GM23248 (cell line): ENCODE results near the gene ABCC1. TPM values are rescaled to one million over a fixed set of nuclear protein-coding genes. Genes with fewer than 3 reads are reported as not detected.
A peak's percentile ranks its signal among the peaks of the same experiment; 100 is the strongest.

Experiments used
- DNase-seq: peaks from one replicate; pipeline ENCODE4 v3.0.0-alpha.2; 2015
- H2AFZ ChIP-seq: fragments of 200-600 bp; sonication (generic); 2 replicates; pipeline ENCODE4 v1.6.1; 2016; ENCODE audit warnings: antibody characterized with exemption
- H3F3A ChIP-seq: fragments of 200-600 bp; sonication (generic); 2 replicates; pipeline ENCODE4 v1.6.1; 2016; ENCODE audit warnings: mild to moderate bottlenecking, antibody characterized with exemption, mixed run types; ENCODE audit not compliant: insufficient read depth
- H3K27ac ChIP-seq: fragments of 200-600 bp; sonication (generic); 2 replicates; pipeline ENCODE4 v1.5.1; 2016; ENCODE audit warnings: mild to moderate bottlenecking
- H3K27me3 ChIP-seq: fragments of 200-600 bp; sonication (generic); replicated peaks from 2 replicates; pipeline ENCODE4 v1.6.1; 2016; ENCODE audit warnings: mild to moderate bottlenecking; ENCODE audit not compliant: insufficient read depth
- H3K36me3 ChIP-seq: fragments of 200-600 bp; sonication (generic); 2 replicates; pipeline ENCODE4 v1.6.1; 2016; ENCODE audit warnings: low read depth, mild to moderate bottlenecking
- H3K4me1 ChIP-seq: fragments of 200-600 bp; sonication (generic); 2 replicates; pipeline ENCODE4 v1.6.1; 2016; ENCODE audit warnings: mild to moderate bottlenecking; ENCODE audit not compliant: insufficient read depth
- H3K4me2 ChIP-seq: fragments of 200-600 bp; sonication (generic); one replicate; pipeline ENCODE4 v1.6.1; 2016; ENCODE audit warnings: mild to moderate bottlenecking; ENCODE audit not compliant: unreplicated experiment
- H3K4me3 ChIP-seq: fragments of 200-600 bp; sonication (generic); 2 replicates; pipeline ENCODE4 v1.5.1; 2016; ENCODE audit warnings: mild to moderate bottlenecking
- H3K79me2 ChIP-seq: fragments of 200-600 bp; sonication (generic); 2 replicates; pipeline ENCODE4 v1.6.1; 2016; ENCODE audit warnings: mild to moderate bottlenecking; ENCODE audit not compliant: insufficient read depth
- H3K9ac ChIP-seq: fragments of 200-600 bp; sonication (generic); 2 replicates; pipeline ENCODE4 v1.6.1; 2016; ENCODE audit warnings: mild to moderate bottlenecking
- H3K9me2 ChIP-seq: fragments of 200-600 bp; sonication (generic); 2 replicates; pipeline ENCODE4 v1.6.1; 2016; ENCODE audit warnings: mixed run types, mild to moderate bottlenecking, moderate library complexity; ENCODE audit not compliant: insufficient read depth
- H3K9me3 ChIP-seq: fragments of 200-600 bp; sonication (generic); one replicate; pipeline ENCODE4 v1.6.1; 2017; ENCODE audit warnings: low read depth
- H4K20me1 ChIP-seq: fragments of 200-600 bp; sonication (generic); 2 replicates; pipeline ENCODE4 v1.6.0; 2016; ENCODE audit not compliant: insufficient read depth
- EZH2 ChIP-seq: fragments of 200-600 bp; sonication (generic); IDR thresholded peaks from 2 replicates; pipeline ENCODE4 v1.6.1; 2018; ENCODE audit warnings: antibody characterized with exemption, mild to moderate bottlenecking; ENCODE audit not compliant: insufficient read depth, poor library complexity, severe bottlenecking
- EZH2phosphoT487 ChIP-seq: fragments of 200-600 bp; sonication (generic); IDR thresholded peaks from 2 replicates; pipeline ENCODE4 v1.6.1; 2018; ENCODE audit warnings: antibody characterized with exemption, moderate library complexity, mild to moderate bottlenecking, low read depth; ENCODE audit not compliant: insufficient read depth
- WGBS, 2 experiments: methylation state at CpG; one replicate each; pipeline ENCODE4 v1.1.6; 2015 to 2017; ENCODE audit warnings: low lambda C conversion rate in 2 of 2, low coverage in 1 of 2; ENCODE audit errors: missing lambda C conversion rate in 2 of 2; 5-methylcytosine and 5-hydroxymethylcytosine counted together
- in situ Hi-C: fragments of 300-500 bp; cut with MboI; formaldehyde crosslinking; loops from 2 replicates; pipeline ENCODE4 v1.15.0; 2020
- polyA plus RNA-seq: library from polyadenylated mRNA; unstranded; fragments of >200 nt; fragmentation: Nextera tagmentation; extraction: Ambion mirVana; gene quantifications from 2 replicates; pipeline ENCODE4 v1.2.1, GENCODE V29; 2016
- total RNA-seq: library from RNA; depleted of rRNA; stranded (reverse); fragments of >200 nt; shearing (Covaris generic); gene quantifications from 2 replicates; pipeline ENCODE4 v1.2.3, GENCODE V29; 2014

Gene ABCC1
- total and polyA plus RNA-seq, 2 experiments from 2014 or later = 16.2 to 25.5 TPM

- peak overlapping the region; percentile 66 for H3K9ac ChIP-seq
- H3K9me3 ChIP-seq = no peaks in the 10 kb centered on the region
- H2AFZ ChIP-seq = no peak overlapping the region
- peaks cover 36% of the 10 kb centered on the region for H3F3A ChIP-seq
- no peaks in the 10 kb centered on the region for H4K20me1 ChIP-seq
- peaks cover 2% of the 10 kb centered on the region; the same call in 1 of the 2 replicates for H3K36me3 ChIP-seq
- no peaks in the 10 kb centered on the region for H3K27me3 ChIP-seq
- no peak overlapping the region for H3K4me3 ChIP-seq
- TF ChIP-seq EZH2phosphoT487 (no peak), EZH2 (no peak)
- H3K9me2 ChIP-seq = no peaks in the 10 kb centered on the region
- 38 to 42% methylated on average over 9 of the region's 9 CpGs for WGBS, 2 experiments
- H3K4me1 ChIP-seq = peaks cover 45% of the 10 kb centered on the region
- H3K27ac ChIP-seq = peak overlapping the region; percentile 86
- H3K79me2 ChIP-seq = peaks cover 46% of the 10 kb centered on the region
- in situ Hi-C loops = no loop called here
- peak overlapping the region; percentile 11 for H3K4me2 ChIP-seq
- no peak for DNase-seq
Measured at GRCh38 chr16:16021646-16021987, 72.2 kb downstream of the ABCC1 start.

GRCh38 chr16:16021988-16022682 lies 72.7 kb downstream of the ABCC1 start:
- Histone ChIP-seq H3K79me2 (peaks cover 46% of the 10 kb centered on the region), H2AFZ (peak overlapping the region; percentile 27; the same call in 1 of the 2 replicates), H3K27ac (peak overlapping the region; percentile 86), H3K4me2 (peak overlapping the region; percentile 71), H3K4me1 (peaks cover 51% of the 10 kb centered on the region), H3K27me3 (no peaks in the 10 kb centered on the region), H3K9ac (peak overlapping the region; percentile 78), H3K36me3 (no peaks in the 10 kb centered on the region; the same call in 1 of the 2 replicates), H3K9me2 (no peaks in the 10 kb centered on the region), H4K20me1 (no peaks in the 10 kb centered on the region), H3K9me3 (no peaks in the 10 kb centered on the region), H3F3A (peaks cover 41% of the 10 kb centered on the region), H3K4me3 (peak overlapping the region; percentile 32)
- WGBS, 2 experiments = 1% methylated on average over 9 to 10 of the region's 10 CpGs
- in situ Hi-C loops = no loop called here
- TF ChIP-seq EZH2 (no peak), EZH2phosphoT487 (no peak)
- peak; percentile 98 for DNase-seq

DNA sequence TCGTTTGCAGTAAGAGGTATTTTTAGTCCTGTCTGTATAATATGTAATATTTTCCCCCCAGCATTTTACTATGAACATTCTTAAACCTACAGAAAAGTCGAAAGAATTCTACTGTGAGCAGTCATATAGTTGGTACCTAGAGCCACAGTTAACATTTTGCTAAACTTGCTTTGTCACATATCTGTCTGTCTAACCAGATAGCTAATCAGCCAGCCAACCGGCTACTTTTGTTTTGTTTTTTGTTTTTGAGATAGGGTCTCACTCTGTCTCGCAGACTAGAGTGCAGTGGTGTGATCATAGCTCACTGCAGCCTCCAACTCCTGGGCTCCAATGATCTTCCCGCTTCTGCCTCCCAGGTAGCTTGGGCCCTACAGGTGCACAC lies 73.3 kb downstream of the ABCC1 start:
- in situ Hi-C loops = no loop called here
- no peaks in the 10 kb centered on the region for H4K20me1 ChIP-seq
- peaks cover 46% of the 10 kb centered on the region for H3F3A ChIP-seq
- no peaks in the 10 kb centered on the region for H3K9me3 ChIP-seq
- TF ChIP-seq EZH2phosphoT487 (no peak), EZH2 (no peak)
- H3K4me2 ChIP-seq = peak overlapping the region; percentile 71
- no peaks in the 10 kb centered on the region for H3K9me2 ChIP-seq
- H3K4me3 ChIP-seq = peak overlapping the region; percentile 32; the same call in 1 of the 2 replicates
- DNase-seq = no peak
- H3K27me3 ChIP-seq = no peaks in the 10 kb centered on the region
- no peak overlapping the region; the same call in 1 of the 2 replicates for H2AFZ ChIP-seq
- H3K9ac ChIP-seq = peak overlapping the region; percentile 78
- peaks cover 45% of the 10 kb centered on the region for H3K79me2 ChIP-seq
- 76 to 79% methylated on average over 5 of the region's 5 CpGs for WGBS, 2 experiments
- H3K36me3 ChIP-seq = no peaks in the 10 kb centered on the region; the same call in 1 of the 2 replicates
- peaks cover 54% of the 10 kb centered on the region for H3K4me1 ChIP-seq
- peak overlapping the region; percentile 86 for H3K27ac ChIP-seq

GRCh38 chr16:16025214-16025968 lies 76.0 kb downstream of the ABCC1 start:
- peaks cover 57% of the 10 kb centered on the region for H3F3A ChIP-seq
- H3K9me2 ChIP-seq = no peaks in the 10 kb centered on the region
- H3K4me3 ChIP-seq = peak overlapping the region; percentile 5; the same call in 1 of the 2 replicates
- peaks cover 55% of the 10 kb centered on the region for H3K4me1 ChIP-seq
- no peaks in the 10 kb centered on the region for H4K20me1 ChIP-seq
- peak overlapping the region; percentile 53 for H3K4me2 ChIP-seq
- H2AFZ ChIP-seq = no peak overlapping the region
- DNase-seq = peak; percentile 98
- no peaks in the 10 kb centered on the region for H3K9me3 ChIP-seq
- peak overlapping the region; percentile 97 for H3K27ac ChIP-seq
- in situ Hi-C loops = no loop called here
- no peaks in the 10 kb centered on the region for H3K27me3 ChIP-seq
- H3K79me2 ChIP-seq = peaks cover 61% of the 10 kb centered on the region
- 6 to 9% methylated on average over 11 of the region's 11 CpGs for WGBS, 2 experiments
- TF ChIP-seq EZH2phosphoT487 (no peak), EZH2 (no peak)
- H3K9ac ChIP-seq = peak overlapping the region; percentile 85
- H3K36me3 ChIP-seq = no peaks in the 10 kb centered on the region
